ENCODE data around the gene NTRK2.

- TF ChIP-seq POLR2A (IDR thresholded peaks at IDR 0.05) (no peak), CTCF (IDR thresholded peaks at IDR 0.05) (no peak), POLR2AphosphoS5 (IDR thresholded peaks at IDR 0.05; ENCODE audit: insufficient read depth in 1 of 2, low read depth in 1 of 2) (no peak)
Measured at GRCh38 chr9:84993105-84993504, 323.6 kb downstream of the NTRK2 start.

Measured in vagina (tissue), 2 donors.